Activated naive CD4-positive, alpha-beta T cell treated with Interleukin-2 at 50 U/mL for 16 hours (primary cell): ENCODE measurements around the gene EPN1.

Experiments
- DNase-seq: peaks from one replicate; pipeline ENCODE4 v3.0.0-alpha.2; 2020

The EPN1 gene

DNA sequence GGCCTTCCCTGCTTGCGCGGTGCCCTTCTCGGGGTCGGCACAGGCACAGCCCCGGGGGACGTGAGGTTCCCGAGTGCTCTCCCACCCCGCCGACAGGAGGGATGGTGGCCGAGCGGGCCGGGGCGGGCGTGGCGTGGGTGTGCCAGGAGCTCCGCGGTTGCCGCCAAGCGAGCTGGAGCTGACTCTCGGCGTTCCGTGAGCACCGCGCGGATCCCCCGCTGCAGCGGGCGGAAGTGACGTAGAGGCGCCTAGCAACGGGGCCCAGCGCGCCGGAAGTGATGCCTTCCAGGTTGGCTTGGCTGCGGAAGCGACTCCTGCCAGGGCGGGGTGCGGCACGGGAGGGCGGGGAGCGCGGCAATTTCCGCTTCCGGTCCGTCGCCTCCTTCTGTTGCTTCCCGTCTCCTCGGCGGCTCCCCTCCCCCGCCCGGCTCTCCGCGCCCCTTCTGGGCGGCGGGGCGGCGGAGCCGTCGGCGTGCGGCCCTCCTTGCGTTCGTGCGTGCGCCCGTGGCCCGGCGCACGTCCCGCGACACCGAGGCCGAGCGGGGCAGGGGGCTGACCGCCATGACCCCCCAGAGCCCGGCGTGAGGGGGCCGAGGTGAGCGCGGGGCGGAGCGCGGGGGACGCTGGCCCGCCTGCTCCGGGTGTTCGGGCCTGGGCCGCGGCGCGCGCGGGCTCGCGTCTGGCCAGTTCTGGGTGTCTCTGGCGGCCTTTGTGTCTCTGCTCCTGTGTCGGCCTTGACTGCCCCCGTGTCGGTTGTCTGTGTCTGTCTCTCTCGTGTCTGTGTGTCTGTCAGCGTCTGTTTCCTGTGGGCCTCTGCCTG is at the start of gene EPN1:
EPN1 (plus strand) TSS at position 386 of the 820 bp plus-strand sequence. CDS start 3,402 bp downstream, outside the sequence.
- DNase-seq = peak; percentile 98

DNA sequence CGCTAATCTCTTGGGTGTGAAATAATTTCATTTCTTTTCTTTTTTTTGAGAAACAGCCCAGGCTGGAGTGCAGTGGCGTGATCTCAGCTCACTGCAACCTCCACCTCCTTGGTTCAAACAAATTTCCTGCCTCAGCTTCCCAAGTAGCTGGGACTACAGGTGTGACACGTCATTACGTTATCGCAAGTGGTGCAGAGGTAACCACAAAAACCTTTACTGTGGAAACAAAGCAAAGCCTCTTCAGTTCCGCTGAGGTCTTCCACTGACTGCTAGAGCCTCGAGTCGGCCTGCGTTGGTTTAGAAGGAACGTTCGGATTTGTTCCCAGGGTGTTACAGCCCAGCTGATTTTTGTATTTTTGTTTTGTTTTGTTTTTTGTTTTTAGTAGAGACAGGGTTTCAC is 48.7 kb upstream of the EPN1 start:
- DNase-seq = peak; percentile 53

DNA sequence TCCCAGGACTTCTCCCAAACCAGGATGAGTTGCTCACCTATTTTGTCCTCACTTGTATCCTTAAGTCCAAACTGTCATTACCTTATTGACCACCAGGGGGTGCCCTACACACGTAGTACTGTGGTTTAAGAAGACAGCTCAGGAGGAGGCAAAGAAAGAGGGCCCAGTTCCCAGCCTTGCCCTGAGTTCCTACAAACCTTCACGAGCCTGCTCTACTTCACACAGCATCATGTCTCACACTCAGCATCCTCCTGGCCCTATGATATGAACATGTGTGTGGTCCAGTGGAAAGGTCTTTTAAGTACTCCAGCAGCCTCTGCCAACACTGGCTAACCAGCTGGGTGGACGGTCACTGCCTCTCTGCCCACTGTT is 42.6 kb upstream of the EPN1 start:
- DNase-seq = peak; percentile 84

DNA sequence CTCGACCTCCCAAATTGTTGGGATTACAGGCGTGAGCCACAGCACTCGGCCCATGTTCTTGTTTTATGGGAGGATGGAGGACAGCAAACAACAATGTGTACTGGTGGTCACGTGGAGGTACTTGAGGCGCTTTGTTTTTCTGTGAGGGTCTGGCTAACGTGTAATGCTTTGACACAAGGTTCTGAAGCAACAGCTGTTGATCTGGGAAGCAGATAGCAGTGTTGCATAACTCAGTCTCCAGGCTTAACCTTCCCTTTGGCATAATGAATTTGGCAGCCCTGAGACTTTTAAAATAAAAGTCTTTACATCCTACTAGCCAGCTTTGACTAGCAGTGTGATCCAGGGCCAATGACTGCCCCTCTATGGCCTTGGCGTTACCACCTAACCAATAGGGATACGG is 41.2 kb upstream of the EPN1 start:
- no peak for DNase-seq

DNA sequence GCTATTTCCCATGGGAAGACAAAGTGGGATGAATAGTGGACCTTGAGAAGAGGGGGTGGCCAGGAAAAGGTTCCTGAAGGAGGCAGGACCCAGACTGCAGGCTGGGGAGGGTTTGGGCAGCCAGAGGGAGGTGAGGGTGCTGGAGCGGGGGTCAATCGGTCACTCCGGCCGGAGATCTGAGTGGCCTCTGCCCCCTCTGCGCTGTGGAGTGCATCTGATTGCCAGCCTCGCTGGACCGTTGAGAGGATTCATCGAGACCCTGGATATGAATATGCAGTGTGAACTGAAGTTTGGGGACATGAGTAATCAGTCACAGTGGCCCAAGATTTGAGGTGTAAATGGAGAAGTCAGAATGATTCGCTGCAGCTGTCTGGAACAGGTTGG is 39.7 kb upstream of the EPN1 start:
- peak; percentile 10 for DNase-seq

DNA sequence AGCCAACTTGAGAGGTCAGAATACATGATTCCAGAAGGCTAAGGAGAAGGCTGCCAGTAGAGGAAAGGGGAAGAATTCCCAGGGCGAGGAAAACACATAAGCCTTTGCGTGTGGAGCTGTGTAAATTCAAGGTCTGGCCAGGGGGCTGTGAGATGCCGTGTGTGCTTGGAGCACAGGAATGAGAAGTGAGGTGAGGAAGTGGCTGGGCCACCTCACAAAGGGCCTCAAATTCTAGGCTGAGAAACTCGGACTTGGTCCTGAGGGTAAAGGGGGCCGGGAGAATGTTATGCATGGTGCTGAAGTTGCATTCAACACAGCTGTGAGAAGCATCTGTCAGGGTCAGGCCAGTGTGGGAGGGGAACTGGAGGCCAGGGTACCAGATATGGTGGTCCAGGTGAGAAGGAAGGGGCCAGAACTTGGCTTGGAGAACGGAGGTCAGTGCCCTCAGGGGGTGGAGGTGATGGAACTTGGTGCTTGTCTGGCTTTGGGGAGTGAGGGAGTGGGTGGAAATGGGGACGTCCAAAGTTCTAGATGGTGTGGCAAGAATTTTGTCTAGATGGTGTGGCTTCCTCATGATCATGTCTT is 39.1 kb upstream of the EPN1 start:
- DNase-seq = no peak

DNA sequence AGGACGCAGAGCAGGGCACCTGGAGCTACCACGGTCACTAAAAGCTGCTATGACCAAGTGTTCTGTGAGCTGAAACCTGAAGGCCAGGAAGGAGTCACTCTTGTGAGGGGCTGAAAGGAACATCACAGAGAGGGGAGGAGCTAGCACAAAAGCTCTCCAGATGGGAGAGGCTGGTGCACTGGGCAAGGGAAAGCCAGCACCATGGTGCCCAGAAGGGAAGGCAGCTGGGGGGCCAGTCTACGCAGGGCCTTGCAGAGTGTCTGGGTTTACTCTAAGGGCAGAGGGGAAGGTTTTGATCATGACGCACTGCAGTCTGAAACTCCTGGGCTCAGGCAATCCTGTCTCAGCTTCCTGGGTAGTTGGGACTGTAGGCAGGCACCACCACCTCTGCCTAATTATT is 38.3 kb upstream of the EPN1 start:
- DNase-seq = no peak

DNA sequence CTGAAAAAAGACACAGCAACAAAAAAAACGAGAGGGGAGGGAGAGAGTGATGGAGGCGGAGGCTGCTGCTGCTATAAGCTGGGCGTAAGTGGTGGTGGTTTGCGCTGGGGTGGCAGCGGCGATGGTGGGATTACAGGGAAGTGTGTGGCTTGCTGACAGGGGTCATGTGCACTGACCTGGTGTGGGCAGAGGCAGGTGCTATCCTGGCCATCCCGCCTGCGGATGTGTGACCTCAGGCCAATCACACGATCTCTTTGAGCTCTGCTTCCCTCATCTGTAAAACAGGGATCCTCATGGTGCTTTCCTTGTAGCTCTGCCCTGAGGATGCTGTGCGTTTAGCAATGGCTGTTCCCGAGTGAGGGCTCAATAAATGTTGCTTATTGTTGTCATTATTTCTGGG is 37.5 kb upstream of the EPN1 start:
- DNase-seq = no peak

DNA sequence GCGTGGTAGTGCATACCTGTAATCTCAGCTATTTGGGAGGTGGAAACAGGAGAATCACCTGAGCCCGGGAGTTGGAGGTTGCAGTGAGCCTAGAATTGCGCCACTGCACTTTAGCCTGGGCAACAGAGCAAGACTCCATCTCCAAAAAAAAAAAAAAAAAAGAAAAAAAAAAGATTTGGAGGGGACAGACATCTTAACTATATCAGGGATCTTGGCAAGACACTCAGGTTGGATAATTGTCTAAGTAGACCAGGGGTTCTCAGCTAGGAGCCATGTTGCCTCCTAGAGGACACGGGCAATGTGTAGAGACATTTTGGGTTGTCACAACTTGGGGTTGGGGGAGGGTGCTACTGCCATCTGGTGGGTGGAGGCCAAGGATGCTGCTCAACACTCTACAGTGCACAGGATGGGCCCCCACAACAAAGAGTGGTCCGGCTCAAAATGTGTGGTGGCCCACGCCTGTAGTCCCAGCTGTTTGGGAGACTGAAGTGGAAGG is 36.1 kb upstream of the EPN1 start:
- peak; percentile 67 for DNase-seq

DNA sequence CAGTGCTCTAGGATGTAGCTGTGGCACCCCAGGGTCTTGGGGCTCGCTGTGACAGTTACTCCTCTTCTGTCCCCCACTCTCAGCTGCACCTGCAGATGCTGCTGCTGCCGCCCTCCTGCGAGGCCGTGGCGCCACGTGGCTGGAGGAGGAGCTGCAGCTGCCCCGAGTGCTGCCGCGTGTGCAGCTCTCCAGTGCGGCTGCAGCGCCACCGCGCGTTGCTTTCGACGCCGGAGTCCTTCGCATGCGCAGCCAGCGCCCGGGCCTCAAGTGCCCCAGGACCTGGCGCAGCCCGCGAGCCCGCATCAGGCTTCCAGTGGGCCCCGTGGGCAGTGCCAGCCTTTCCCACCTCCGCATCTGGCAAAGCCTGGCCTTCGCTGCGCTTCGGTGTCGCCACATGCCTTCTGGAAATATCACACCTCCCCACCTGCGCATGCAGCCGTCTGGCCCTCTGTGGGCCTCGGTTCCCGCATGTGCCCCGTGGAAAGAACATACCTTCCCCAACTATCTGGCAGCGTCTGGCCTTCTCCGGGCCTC is 34.9 kb upstream of the EPN1 start:
- DNase-seq = peak; percentile 77

DNA sequence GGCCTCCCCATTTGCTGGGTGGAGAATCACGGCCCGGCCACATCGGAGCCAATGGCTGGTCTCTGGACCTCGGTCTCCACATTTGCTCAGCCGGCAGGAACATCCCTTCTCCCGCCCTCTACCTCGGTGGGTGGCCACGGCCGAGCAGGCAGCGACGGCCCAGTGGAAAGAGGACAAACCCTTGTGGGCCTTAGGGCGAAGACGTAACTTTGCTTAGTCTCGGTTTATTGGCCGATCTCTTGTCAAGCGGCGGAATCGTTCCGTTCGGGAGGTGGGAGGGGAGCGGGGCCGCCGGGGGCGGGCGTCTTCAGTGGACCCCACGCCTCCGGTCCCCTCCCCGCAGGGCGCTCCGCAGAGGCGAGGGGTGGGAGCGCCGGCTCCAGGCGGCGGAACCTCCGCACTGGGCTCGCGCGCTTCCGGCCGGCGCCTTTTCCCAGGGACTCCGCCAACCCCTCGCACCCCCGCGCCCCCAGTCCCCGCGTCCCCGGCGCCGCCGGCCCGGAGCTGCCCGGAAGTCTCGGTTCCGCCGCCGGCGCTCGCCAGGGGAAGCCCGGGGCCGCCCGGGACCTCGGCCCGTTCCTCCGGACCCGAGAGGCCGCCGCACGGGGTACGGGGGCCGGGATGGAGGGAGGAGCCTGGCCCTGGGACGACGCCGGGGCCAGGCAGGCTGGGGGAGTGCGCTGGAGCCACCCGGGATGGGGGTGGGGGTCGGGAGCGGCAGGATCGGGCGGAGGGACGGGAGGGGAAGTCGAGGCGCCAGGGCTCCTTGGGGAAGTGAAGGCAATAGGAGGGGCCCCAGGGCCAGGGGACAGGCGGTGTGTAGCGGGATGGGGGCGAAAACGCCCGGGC is 34.2 kb upstream of the EPN1 start, which contains the start of gene ZNF580:
ZNF580 (plus strand) TSS at position 426 of the 849 bp plus-strand sequence. CDS start 1,507 bp downstream, outside the sequence.
- DNase-seq = peak; percentile 67

DNA sequence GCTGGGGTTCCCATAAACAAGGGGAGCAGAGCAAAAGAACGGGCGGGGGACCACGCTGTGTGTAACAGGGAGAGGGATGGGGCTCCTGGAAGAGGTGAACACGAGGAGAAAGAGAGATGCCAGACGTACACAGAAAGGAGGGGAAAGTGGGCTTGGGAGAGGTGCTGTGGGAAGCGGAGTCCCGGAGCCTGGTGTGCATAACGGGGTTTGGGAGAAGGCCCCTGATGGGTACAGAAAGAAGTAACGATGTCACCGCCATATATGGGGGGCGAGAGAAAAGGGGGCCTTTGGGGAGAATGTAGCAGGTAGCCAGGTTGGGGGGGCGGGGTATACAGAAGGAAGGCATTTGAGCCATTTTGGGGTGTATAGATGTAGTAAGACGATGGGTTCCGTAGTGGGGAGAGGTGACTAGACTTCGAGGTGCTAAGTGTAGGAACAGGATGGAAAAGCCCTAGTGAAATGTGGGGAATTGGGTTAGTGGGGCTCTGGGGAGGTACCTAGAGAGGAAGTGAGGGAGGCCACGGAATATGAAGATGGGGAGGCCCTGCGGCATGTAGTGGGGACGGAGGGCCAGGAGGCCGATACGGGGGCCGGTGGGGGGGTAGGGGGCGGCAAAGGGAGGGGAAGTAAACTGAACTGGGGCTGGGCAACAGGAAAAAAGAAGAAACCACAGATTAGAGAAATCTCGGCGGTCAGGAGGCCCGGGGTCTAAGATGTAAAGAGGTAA is 33.4 kb upstream of the EPN1 start:
- DNase-seq = peak; percentile 39

DNA sequence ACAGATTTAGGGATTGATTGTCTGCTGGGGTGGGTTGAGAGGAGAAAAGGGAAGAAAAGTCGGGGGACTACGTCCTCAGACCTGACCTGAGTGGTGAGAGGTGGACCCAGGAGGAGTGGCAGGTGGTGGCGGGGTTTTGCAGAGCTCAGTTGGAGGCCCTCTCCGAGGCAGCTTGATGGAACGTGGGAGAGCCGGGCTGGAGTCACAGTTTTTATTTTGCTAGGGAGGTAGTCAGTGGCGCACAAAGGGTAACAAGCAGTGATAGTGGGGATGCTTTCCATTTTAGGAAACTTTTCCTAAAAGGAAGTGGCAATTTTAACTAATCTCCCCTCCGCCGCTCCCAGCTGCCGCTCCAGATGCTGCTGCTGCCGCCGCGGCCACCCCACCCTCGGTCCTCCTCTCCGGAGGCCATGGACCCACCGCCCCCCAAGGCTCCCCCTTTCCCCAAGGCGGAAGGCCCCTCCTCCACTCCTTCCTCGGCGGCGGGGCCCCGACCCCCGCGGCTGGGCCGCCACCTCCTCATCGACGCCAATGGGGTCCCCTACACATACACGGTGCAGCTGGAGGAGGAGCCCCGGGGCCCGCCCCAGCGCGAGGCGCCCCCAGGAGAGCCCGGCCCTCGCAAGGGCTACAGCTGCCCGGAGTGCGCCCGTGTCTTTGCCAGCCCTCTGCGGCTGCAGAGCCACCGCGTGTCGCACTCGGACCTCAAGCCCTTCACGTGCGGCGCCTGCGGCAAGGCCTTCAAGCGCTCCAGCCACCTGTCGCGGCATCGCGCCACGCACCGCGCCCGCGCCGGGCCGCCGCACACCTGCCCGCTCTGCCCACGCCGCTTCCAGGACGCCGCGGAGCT is 32.6 kb upstream of the EPN1 start:
- peak; percentile 45 for DNase-seq

DNA sequence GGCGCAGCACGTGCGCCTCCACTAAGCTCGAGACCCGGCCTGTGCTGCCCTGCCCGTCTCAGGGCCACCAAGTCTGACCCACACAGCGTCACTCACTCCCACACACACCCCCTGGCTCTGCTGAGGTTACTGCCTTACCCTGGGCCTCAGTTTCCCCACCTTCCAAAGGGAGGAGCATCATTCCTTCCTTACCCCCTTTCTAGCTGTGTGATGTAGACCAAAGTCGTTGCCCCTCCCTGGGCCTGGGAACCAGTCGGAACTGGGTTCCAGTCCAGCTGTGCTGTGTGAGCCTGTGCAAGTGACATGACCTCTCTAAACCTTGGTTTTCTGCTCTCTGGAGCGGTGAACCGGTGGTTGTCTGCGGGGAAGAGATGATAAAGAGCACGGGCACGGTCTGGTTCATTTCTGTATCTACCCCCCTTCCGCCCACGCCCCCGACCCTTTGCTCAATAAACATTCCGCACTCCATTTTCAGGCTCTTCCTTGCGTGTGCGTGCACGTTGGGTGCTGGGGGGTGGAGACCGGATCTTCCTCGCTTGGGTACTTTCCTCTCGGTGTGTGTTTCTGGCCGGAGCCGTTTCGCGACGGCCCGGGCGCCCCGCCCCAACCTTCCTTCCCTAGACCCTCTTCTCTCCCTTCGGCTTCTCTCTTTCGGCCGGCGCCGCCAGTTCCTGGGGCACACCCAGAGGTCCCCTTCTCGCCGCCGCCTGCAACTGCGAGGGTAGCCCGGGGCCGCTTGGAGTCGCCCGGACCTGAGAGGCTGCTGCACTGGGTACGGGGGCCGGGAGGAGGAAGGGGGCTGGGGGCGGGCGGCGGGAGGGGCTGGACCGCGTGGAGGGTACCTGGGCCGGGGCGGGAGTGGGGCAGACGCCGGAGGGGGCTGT is 31.8 kb upstream of the EPN1 start, which contains the start of gene ZNF581:
ZNF581 (plus strand) TSS at position 647 of the 884 bp plus-strand sequence. CDS start 923 bp downstream, outside the sequence.
- peak; percentile 85 for DNase-seq

DNA sequence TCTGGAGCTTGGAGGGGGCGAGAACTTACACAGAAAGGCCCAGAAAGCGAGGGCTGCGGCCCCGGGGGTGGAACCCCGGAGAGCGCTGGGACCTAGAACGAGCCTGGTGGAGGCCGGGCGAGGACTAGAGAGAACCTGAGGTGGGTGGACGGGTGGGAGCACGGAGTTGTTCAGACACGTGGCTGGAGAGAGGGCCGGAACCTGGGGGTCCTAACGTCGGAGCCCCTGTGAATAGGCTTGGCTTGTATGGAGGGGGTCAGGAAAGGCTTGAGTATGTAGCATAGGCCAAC is 31.2 kb upstream of the EPN1 start:
- DNase-seq = no peak

DNA sequence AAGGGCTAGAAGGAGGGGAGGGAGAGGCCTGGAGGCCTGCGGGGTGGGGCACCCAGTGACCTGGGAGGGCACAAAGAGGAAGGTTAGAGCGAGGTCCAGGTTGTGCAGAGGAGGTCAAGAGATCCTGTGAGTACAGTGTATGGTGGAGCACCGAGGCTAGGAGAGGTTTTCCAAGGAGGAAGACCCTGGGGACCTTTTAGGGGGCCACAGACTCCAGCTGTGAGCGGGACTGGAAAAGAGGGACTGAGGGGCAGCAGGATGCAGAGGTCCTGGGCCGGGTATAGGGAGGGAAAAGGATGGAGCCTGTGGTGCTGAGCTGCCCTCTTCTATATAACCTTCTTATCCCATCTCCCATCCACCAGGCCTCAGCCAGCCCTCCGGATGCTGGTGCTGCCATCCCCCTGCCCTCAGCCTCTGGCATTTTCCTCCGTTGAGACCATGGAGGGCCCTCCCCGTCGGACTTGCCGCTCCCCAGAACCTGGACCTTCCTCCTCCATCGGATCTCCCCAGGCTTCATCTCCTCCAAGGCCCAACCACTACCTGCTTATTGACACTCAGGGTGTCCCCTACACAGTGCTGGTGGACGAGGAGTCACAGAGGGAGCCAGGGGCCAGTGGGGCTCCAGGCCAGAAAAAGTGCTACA is 30.7 kb upstream of the EPN1 start:
- no peak for DNase-seq

DNA sequence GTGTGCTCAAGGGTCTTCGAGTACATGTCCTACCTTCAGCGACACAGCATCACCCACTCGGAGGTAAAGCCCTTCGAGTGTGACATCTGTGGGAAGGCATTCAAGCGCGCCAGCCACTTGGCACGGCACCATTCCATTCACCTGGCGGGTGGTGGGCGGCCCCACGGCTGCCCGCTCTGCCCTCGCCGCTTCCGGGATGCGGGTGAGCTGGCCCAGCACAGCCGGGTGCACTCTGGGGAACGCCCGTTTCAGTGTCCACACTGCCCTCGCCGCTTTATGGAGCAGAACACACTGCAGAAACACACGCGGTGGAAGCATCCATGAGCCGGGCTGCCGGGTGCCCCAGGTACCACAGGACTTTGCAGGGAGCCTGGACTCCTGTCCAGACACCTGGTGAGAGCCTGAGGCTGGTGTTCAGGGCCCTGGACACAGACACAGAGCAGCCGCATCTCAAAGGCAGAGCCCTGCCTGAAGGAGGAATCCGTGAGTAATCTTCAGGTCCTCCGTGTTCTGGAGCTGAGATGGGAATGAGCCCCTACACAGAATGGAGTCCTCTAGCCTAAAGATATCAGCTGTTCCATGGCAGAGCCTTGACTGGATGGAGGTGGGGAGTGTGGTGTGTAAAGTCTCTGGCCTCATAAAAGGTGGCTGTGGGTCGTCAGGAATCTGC is 30.0 kb upstream of the EPN1 start:
- no peak for DNase-seq

DNA sequence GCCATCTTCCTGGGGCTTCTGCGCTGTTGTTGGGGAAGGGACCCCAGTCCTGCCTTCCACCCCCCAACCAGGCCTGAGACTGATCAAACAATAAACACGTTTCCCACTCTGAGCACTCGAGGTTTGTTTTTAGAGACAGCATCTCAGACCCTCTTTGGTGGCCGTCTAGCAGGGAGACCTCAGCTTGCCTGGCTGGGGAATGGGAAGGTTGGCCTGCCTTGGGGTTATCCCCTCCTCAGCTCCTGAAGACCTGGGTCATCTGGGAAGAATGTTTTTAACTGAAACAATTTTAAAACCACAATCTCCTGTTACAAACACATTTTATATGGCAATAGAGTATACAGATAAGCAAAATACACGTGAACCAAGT is 29.5 kb upstream of the EPN1 start:
- no peak for DNase-seq
